HUES64 (cell line): ENCODE results near the gene ITIH1.

Source experiments
- H3K27ac ChIP-seq: 2 replicates; pipeline ENCODE4 v1.7.0; 2013; ENCODE audit warnings: low read depth, low read length, inconsistent platforms
- H3K27me3 ChIP-seq: 2 replicates; pipeline ENCODE4 v1.6.1; 2013; ENCODE audit warnings: mild to moderate bottlenecking, low read length; ENCODE audit not compliant: insufficient read depth
- H3K36me3 ChIP-seq: 2 replicates; pipeline ENCODE4 v1.6.1; 2013; ENCODE audit warnings: mild to moderate bottlenecking, low read length; ENCODE audit not compliant: insufficient read depth
- H3K4me1 ChIP-seq: 2 replicates; pipeline ENCODE4 v1.6.1; 2013; ENCODE audit warnings: mild to moderate bottlenecking, low read length, moderate library complexity; ENCODE audit not compliant: insufficient read depth
- H3K4me3 ChIP-seq: 2 replicates; pipeline ENCODE4 v1.5.1; 2013; ENCODE audit warnings: mild to moderate bottlenecking, low read length, moderate library complexity
- H3K9ac ChIP-seq: 2 replicates; pipeline ENCODE4 v1.6.1; 2013; ENCODE audit warnings: mild to moderate bottlenecking, low read depth, low read length
- H3K9me3 ChIP-seq: 2 replicates; pipeline ENCODE4 v1.6.1; 2013; ENCODE audit warnings: low read depth, low read length; ENCODE audit not compliant: insufficient read depth
- WGBS: fragments of 150-250, 120-280 bp; methylation state at CpG from one replicate; pipeline ENCODE4 v1.1.7; 2013; ENCODE audit warnings: missing lambda C conversion rate; 5-methylcytosine and 5-hydroxymethylcytosine counted together

ITIH1 gene

GRCh38 chr3:52792961-52793695 is 15.7 kb downstream of the ITIH1 start:
- WGBS, result 90% methylated on average over 18 of the region's 18 CpGs
- H3K27me3 ChIP-seq, result no peaks in the 10 kb centered on the region
- H3K36me3 ChIP-seq, result no peaks in the 10 kb centered on the region
- no peak overlapping the region for H3K27ac ChIP-seq
- H3K9me3 ChIP-seq, result no peaks in the 10 kb centered on the region
- H3K4me1 ChIP-seq, result no peaks in the 10 kb centered on the region
- no peak overlapping the region for H3K4me3 ChIP-seq
- no peak overlapping the region for H3K9ac ChIP-seq

- Histone ChIP-seq H3K36me3 (no peaks in the 10 kb centered on the region), H3K4me1 (no peaks in the 10 kb centered on the region), H3K9me3 (no peaks in the 10 kb centered on the region), H3K27me3 (no peaks in the 10 kb centered on the region), H3K9ac (no peak overlapping the region), H3K4me3 (no peak overlapping the region), H3K27ac (no peak overlapping the region)
- 82% methylated on average over 9 of the region's 9 CpGs for WGBS
Measured at GRCh38 chr3:52793702-52794611, 16.6 kb downstream of the ITIH1 start.

GRCh38 chr3:52794612-52795099 is 17.3 kb downstream of the ITIH1 start, which contains the start of gene ITIH3:
TSS of gene ITIH3 (plus strand) at chr3:52794796. CDS start at chr3:52794804, 8 bp downstream.
- Histone ChIP-seq H3K27ac (no peak within 1 kb of the TSS), H3K9ac (no peak within 1 kb of the TSS), H3K4me1 (no peaks in the 10 kb centered on the region), H3K36me3 (no peaks in the 10 kb centered on the region), H3K9me3 (no peaks in the 10 kb centered on the region), H3K27me3 (no peaks in the 10 kb centered on the region), H3K4me3 (no peak within 1 kb of the TSS)
- WGBS, result 89% methylated on average over 10 of the region's 10 CpGs

GRCh38 chr3:52795298-52795900 is 18.0 kb downstream of the ITIH1 start:
- H3K27ac ChIP-seq, result no peak overlapping the region
- 87% methylated on average over 9 of the region's 9 CpGs for WGBS
- H3K9me3 ChIP-seq, result no peaks in the 10 kb centered on the region
- no peaks in the 10 kb centered on the region for H3K27me3 ChIP-seq
- H3K9ac ChIP-seq, result no peak overlapping the region
- H3K4me1 ChIP-seq, result no peaks in the 10 kb centered on the region
- no peak overlapping the region for H3K4me3 ChIP-seq
- H3K36me3 ChIP-seq, result no peaks in the 10 kb centered on the region

GRCh38 chr3:52796411-52796810 is 19.0 kb downstream of the ITIH1 start:
- 95% methylated on average over 9 of the region's 9 CpGs for WGBS
- Histone ChIP-seq H3K9me3 (no peaks in the 10 kb centered on the region), H3K4me3 (no peak overlapping the region), H3K36me3 (no peaks in the 10 kb centered on the region), H3K9ac (no peak overlapping the region), H3K27me3 (no peaks in the 10 kb centered on the region), H3K4me1 (no peaks in the 10 kb centered on the region), H3K27ac (no peak overlapping the region)

- H3K9me3 ChIP-seq, result no peaks in the 10 kb centered on the region
- WGBS, result 93% methylated on average over 10 of the region's 10 CpGs
- H3K27ac ChIP-seq, result no peak overlapping the region
- no peaks in the 10 kb centered on the region for H3K36me3 ChIP-seq
- H3K4me1 ChIP-seq, result no peaks in the 10 kb centered on the region
- H3K4me3 ChIP-seq, result no peak overlapping the region
- no peak overlapping the region for H3K9ac ChIP-seq
- no peaks in the 10 kb centered on the region for H3K27me3 ChIP-seq
Measured at GRCh38 chr3:52798376-52798977, 21.1 kb downstream of the ITIH1 start.

- H3K36me3 ChIP-seq, result no peaks in the 10 kb centered on the region
- no peaks in the 10 kb centered on the region for H3K9me3 ChIP-seq
- no peaks in the 10 kb centered on the region for H3K27me3 ChIP-seq
- 68% methylated on average over 14 of the region's 14 CpGs for WGBS
- no peak overlapping the region for H3K27ac ChIP-seq
- no peak overlapping the region for H3K4me3 ChIP-seq
- H3K9ac ChIP-seq, result no peak overlapping the region
- H3K4me1 ChIP-seq, result no peaks in the 10 kb centered on the region
Measured at GRCh38 chr3:52798978-52799476, 21.6 kb downstream of the ITIH1 start.

- Histone ChIP-seq H3K27me3 (no peaks in the 10 kb centered on the region), H3K36me3 (no peaks in the 10 kb centered on the region), H3K27ac (no peak overlapping the region), H3K4me3 (no peak overlapping the region), H3K9me3 (no peaks in the 10 kb centered on the region), H3K4me1 (no peaks in the 10 kb centered on the region), H3K9ac (no peak overlapping the region)
- WGBS, result 95% methylated on average over 7 of the region's 7 CpGs
Measured at GRCh38 chr3:52800079-52800478, 22.7 kb downstream of the ITIH1 start.

GRCh38 chr3:52801839-52802238 is 24.4 kb downstream of the ITIH1 start:
- WGBS, result 86% methylated on average over 5 of the region's 5 CpGs
- H3K27me3 ChIP-seq, result no peaks in the 10 kb centered on the region
- no peaks in the 10 kb centered on the region for H3K4me1 ChIP-seq
- no peak overlapping the region for H3K9ac ChIP-seq
- no peaks in the 10 kb centered on the region for H3K36me3 ChIP-seq
- no peak overlapping the region for H3K4me3 ChIP-seq
- H3K27ac ChIP-seq, result no peak overlapping the region
- no peaks in the 10 kb centered on the region for H3K9me3 ChIP-seq

GRCh38 chr3:52805270-52806039 is 28.1 kb downstream of the ITIH1 start:
- no peaks in the 10 kb centered on the region for H3K9me3 ChIP-seq
- H3K4me3 ChIP-seq, result no peak overlapping the region
- no peaks in the 10 kb centered on the region for H3K4me1 ChIP-seq
- H3K27me3 ChIP-seq, result no peaks in the 10 kb centered on the region
- 83% methylated on average over 19 of the region's 19 CpGs for WGBS
- no peak overlapping the region for H3K9ac ChIP-seq
- no peak overlapping the region for H3K27ac ChIP-seq
- no peaks in the 10 kb centered on the region for H3K36me3 ChIP-seq
